ENCODE results near the gene MROH7. TPM values are rescaled to one million over a fixed set of nuclear protein-coding genes. Genes with fewer than 3 reads are reported as not detected.

The MROH7 gene
- total RNA-seq, 1 experiment from 2014 or later, result not detected

DNA sequence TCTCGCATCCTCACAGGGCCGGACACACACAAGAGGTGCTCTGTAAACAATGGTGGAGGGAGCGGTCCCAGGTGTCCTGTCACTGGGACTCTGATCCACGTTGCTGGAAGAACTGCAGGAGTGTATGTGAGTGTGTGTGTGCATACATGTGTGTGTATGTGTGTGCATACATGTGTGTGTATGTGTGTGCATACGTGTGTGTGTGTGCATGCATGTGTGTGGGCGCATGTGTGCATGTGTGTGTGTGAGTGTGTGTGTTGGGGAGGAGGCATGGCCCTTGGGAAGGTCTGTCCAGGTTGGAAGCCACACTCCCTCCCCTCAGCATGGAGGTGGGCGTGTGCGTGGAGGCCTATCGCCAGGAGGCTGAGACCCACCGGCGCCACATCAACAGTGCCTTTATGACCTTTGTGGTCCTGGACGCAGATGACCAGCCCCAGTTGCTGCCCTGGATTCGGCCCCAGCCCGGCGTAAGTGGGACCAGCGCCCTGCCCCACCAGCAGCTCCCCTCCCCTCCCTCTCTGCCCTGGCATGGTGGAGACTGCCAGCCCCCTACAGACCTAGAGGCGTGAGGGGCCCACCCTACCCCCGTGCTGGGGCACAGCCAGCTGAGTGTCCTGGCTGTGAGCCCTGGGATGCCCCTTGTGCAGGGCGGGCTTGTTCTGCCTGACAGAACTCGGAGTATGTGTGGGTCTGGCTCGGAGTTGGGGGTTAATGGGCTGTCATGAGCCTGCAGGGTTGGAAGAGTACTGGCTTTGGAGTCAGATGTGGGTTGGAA is 40.5 kb upstream of the MROH7 start:
- no peak for TF ChIP-seq CTCF (IDR thresholded peaks at IDR 0.05; ENCODE audit: unreplicated experiment)
- BruUV-seq (replicated peaks), result no TSS peak
- Mint-ChIP-seq H3K27me3 (ENCODE audit: insufficient read depth, unreplicated experiment) (no peaks in the 10 kb centered on the region), H3K36me3 (ENCODE audit: insufficient read depth, unreplicated experiment) (peaks cover 16% of the 10 kb centered on the region), H3K4me1 (ENCODE audit: insufficient read depth, unreplicated experiment) (peaks cover 4% of the 10 kb centered on the region), H3K9me3 (ENCODE audit: unreplicated experiment) (no peaks in the 10 kb centered on the region), H3K27ac (ENCODE audit: low read depth, unreplicated experiment) (no peak overlapping the region), H3K4me3 (ENCODE audit: unreplicated experiment) (no peak overlapping the region)
- no peak for DNase-seq (ENCODE audit: unreplicated experiment)
- ChIA-PET CTCF (no interaction called here), POLR2A (no interaction called here)
- intact Hi-C loops (cut with micrococcal nuclease), result no loop called here

- Mint-ChIP-seq H3K27me3 (ENCODE audit: insufficient read depth, unreplicated experiment) (no peaks in the 10 kb centered on the region), H3K4me3 (ENCODE audit: unreplicated experiment) (no peak overlapping the region), H3K27ac (ENCODE audit: low read depth, unreplicated experiment) (no peak overlapping the region), H3K4me1 (ENCODE audit: insufficient read depth, unreplicated experiment) (peaks cover 4% of the 10 kb centered on the region), H3K36me3 (ENCODE audit: insufficient read depth, unreplicated experiment) (peaks cover 16% of the 10 kb centered on the region), H3K9me3 (ENCODE audit: unreplicated experiment) (no peaks in the 10 kb centered on the region)
- no peak for DNase-seq (ENCODE audit: unreplicated experiment)
- no peak for TF ChIP-seq CTCF (IDR thresholded peaks at IDR 0.05; ENCODE audit: unreplicated experiment)
- intact Hi-C loops (cut with micrococcal nuclease), result no loop called here
- BruUV-seq (replicated peaks), result no TSS peak
- ChIA-PET CTCF (interaction anchor here (0.6 kb wide), 1 partner anchor 116 kb away, joined by 3 read pairs; no protein-coding TSS in a partner anchor), POLR2A (no interaction called here)
Measured at GRCh38 chr1:54601730-54602129, 39.9 kb upstream of the MROH7 start.

DNA sequence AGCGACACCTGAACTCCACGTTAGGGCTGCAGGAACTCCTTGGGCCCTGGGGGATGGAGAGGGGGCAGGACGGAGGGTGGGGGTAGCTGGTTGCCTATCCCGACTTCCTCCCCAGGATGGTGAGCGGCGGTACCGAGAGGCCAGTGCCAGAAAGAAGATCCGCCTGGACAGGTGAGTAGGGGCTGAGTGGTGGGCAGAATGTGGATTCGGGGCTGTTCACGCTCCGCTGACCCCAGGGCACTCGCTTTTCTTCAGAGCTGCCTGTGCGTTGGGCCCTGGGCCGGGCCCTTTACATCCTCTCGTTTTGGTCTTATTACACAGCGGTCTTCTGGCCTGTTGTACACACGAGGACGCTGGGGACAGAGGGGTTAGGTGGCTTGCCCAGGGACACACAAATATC is 39.0 kb upstream of the MROH7 start:
- no TSS peak for BruUV-seq (replicated peaks)
- no peak overlapping the region for H3K4me3 Mint-ChIP-seq (ENCODE audit: unreplicated experiment)
- TF ChIP-seq CTCF (IDR thresholded peaks at IDR 0.05; ENCODE audit: unreplicated experiment), result no peak
- ChIA-PET POLR2A (no interaction called here), CTCF (interaction anchor here (0.6 kb wide), 3 partner anchors 89 to 331 kb away, joined by 3 read pairs; no protein-coding TSS in a partner anchor)
- no peaks in the 10 kb centered on the region for H3K27me3 Mint-ChIP-seq (ENCODE audit: insufficient read depth, unreplicated experiment)
- H3K4me1 Mint-ChIP-seq (ENCODE audit: insufficient read depth, unreplicated experiment), result peaks cover 4% of the 10 kb centered on the region
- H3K9me3 Mint-ChIP-seq (ENCODE audit: unreplicated experiment), result no peaks in the 10 kb centered on the region
- intact Hi-C loops (cut with micrococcal nuclease), result no loop called here
- no peak for DNase-seq (ENCODE audit: unreplicated experiment)
- no peak overlapping the region for H3K27ac Mint-ChIP-seq (ENCODE audit: low read depth, unreplicated experiment)
- peaks cover 16% of the 10 kb centered on the region for H3K36me3 Mint-ChIP-seq (ENCODE audit: insufficient read depth, unreplicated experiment)

DNA sequence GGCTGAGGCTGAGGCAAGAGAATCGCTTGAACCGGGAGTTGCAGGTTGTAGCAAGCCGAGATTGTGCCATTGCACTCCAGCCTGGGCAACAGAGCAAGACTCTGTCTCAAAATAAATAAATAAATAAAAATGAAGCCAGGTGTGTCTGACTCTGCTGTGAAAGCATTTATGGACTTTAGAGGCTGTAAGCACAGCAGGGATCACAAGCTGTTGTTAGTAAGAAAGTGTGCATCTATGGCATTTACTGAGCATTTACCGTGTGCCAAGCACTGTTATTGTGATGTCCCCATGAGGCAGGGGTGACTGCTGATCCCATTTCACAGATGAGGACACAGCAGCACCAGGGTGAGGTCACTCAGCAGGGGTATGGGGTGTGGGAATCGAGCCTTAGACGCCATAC is 38.3 kb upstream of the MROH7 start:
- no peak for TF ChIP-seq CTCF (IDR thresholded peaks at IDR 0.05; ENCODE audit: unreplicated experiment)
- no peaks in the 10 kb centered on the region for H3K27me3 Mint-ChIP-seq (ENCODE audit: insufficient read depth, unreplicated experiment)
- intact Hi-C loops (cut with micrococcal nuclease), result no loop called here
- H3K4me1 Mint-ChIP-seq (ENCODE audit: insufficient read depth, unreplicated experiment), result peaks cover 4% of the 10 kb centered on the region
- H3K4me3 Mint-ChIP-seq (ENCODE audit: unreplicated experiment), result no peak overlapping the region
- no peak overlapping the region for H3K27ac Mint-ChIP-seq (ENCODE audit: low read depth, unreplicated experiment)
- DNase-seq (ENCODE audit: unreplicated experiment), result no peak
- no TSS peak for BruUV-seq (replicated peaks)
- ChIA-PET CTCF (interaction anchor here (0.6 kb wide), 2 partner anchors 90 to 331 kb away, joined by 3 read pairs; no protein-coding TSS in a partner anchor), POLR2A (no interaction called here)
- H3K9me3 Mint-ChIP-seq (ENCODE audit: unreplicated experiment), result no peaks in the 10 kb centered on the region
- peaks cover 16% of the 10 kb centered on the region for H3K36me3 Mint-ChIP-seq (ENCODE audit: insufficient read depth, unreplicated experiment)
